ENCODE data around the gene FAM168A.

- TF ChIP-seq CTCF (IDR thresholded peaks at IDR 0.05; ENCODE audit: low read depth, low read length, poor library complexity, severe bottlenecking) = no peak
- no peak for TF ChIP-seq EZH2phosphoT487 (IDR thresholded peaks at IDR 0.05; ENCODE audit: borderline replicate concordance, low read length)
Observed at GRCh38 chr11:73363147-73363546, 234.8 kb downstream of the FAM168A start.

Data from DOHH2 (cell line).